Hepatocyte (in vitro differentiated cells): ENCODE data around the gene TKT.

Experiments used
- EZH2phosphoT487 ChIP-seq: fragments of 200-600 bp; sonication (generic); IDR thresholded peaks from one replicate; pipeline ENCODE4 v1.6.1; 2018; ENCODE audit warnings: antibody characterized with exemption, mild to moderate bottlenecking, low read depth, moderate library complexity; ENCODE audit not compliant: unreplicated experiment, severe bottlenecking
- TF ChIP-seq, protein P1 (sequence below): fragments of 200-600 bp; sonication (generic); IDR thresholded peaks from 2 replicates; pipeline ENCODE4 v1.5.1; 2016; ENCODE audit warnings: antibody characterized with exemption, mild to moderate bottlenecking; ENCODE audit not compliant: poor library complexity

- TF ChIP-seq, protein P1, sequence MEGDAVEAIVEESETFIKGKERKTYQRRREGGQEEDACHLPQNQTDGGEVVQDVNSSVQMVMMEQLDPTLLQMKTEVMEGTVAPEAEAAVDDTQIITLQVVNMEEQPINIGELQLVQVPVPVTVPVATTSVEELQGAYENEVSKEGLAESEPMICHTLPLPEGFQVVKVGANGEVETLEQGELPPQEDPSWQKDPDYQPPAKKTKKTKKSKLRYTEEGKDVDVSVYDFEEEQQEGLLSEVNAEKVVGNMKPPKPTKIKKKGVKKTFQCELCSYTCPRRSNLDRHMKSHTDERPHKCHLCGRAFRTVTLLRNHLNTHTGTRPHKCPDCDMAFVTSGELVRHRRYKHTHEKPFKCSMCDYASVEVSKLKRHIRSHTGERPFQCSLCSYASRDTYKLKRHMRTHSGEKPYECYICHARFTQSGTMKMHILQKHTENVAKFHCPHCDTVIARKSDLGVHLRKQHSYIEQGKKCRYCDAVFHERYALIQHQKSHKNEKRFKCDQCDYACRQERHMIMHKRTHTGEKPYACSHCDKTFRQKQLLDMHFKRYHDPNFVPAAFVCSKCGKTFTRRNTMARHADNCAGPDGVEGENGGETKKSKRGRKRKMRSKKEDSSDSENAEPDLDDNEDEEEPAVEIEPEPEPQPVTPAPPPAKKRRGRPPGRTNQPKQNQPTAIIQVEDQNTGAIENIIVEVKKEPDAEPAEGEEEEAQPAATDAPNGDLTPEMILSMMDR: no peak
- TF ChIP-seq EZH2phosphoT487: no peak
These were observed 4.8 kb downstream of the TKT start for GRCh38 chr3:53250881-53251605.
